DOHH2 (cell line): ENCODE measurements around the gene CEMIP.

Source experiments
- H3F3A ChIP-seq: fragments of 200-600 bp; sonication (generic), shearing (Covaris generic); 2 replicates; pipeline ENCODE4 v1.6.0; 2016; ENCODE audit warnings: antibody characterized with exemption, mild to moderate bottlenecking; ENCODE audit not compliant: control insufficient read depth, insufficient read depth
- H3K27ac ChIP-seq: fragments of 200-600 bp; sonication (generic); 2 replicates; pipeline ENCODE4 v1.5.1; 2014; ENCODE audit warnings: low read depth, mild to moderate bottlenecking, low read length, moderate library complexity
- H3K27me3 ChIP-seq: fragments of 200-600 bp; sonication (generic); 2 replicates; pipeline ENCODE4 v1.6.1; 2014; ENCODE audit warnings: mild to moderate bottlenecking, low read length, mixed read lengths; ENCODE audit not compliant: control insufficient read depth
- H3K36me3 ChIP-seq: fragments of 200-600 bp; sonication (generic); 2 replicates; pipeline ENCODE4 v1.6.1; 2014; ENCODE audit warnings: mild to moderate bottlenecking, low read length, moderate library complexity, mixed read lengths; ENCODE audit not compliant: control insufficient read depth
- H3K4me1 ChIP-seq: fragments of 200-600 bp; sonication (generic); 2 replicates; pipeline ENCODE4 v1.6.1; 2014; ENCODE audit warnings: mild to moderate bottlenecking, low read length, mixed read lengths; ENCODE audit not compliant: control insufficient read depth
- H3K4me2 ChIP-seq: fragments of 200-600 bp; sonication (generic); 2 replicates; pipeline ENCODE4 v1.6.0; 2014; ENCODE audit warnings: mild to moderate bottlenecking, low read length, moderate library complexity
- H3K4me3 ChIP-seq: fragments of 200-600 bp; sonication (generic); 2 replicates; pipeline ENCODE4 v1.5.1; 2014; ENCODE audit warnings: mild to moderate bottlenecking, low read length, mixed read lengths
- H3K79me2 ChIP-seq: fragments of 200-600 bp; sonication (generic); 2 replicates; pipeline ENCODE4 v1.6.1; 2014; ENCODE audit warnings: mild to moderate bottlenecking, low read length, mixed read lengths; ENCODE audit not compliant: control insufficient read depth
- H3K9me2 ChIP-seq: fragments of 200-600 bp; sonication (generic); replicated peaks from 2 replicates; pipeline ENCODE4 v1.6.1; 2014; ENCODE audit warnings: mild to moderate bottlenecking, low read length, mixed read lengths; ENCODE audit not compliant: control insufficient read depth
- H3K9me3 ChIP-seq: fragments of 200-600 bp; sonication (generic); 2 replicates; pipeline ENCODE4 v1.6.1; 2014; ENCODE audit warnings: antibody characterized with exemption, low read length, mixed read lengths; ENCODE audit not compliant: control insufficient read depth, insufficient read depth
- H4K20me1 ChIP-seq: fragments of 200-600 bp; sonication (generic); 2 replicates; pipeline ENCODE4 v1.6.0; 2014; ENCODE audit warnings: low read depth, mild to moderate bottlenecking, antibody characterized with exemption, low read length, moderate library complexity; ENCODE audit not compliant: control insufficient read depth, insufficient read depth
- CTCF ChIP-seq: fragments of 200-600 bp; sonication (generic); IDR thresholded peaks from one replicate; pipeline ENCODE4 v1.5.1; 2014; ENCODE audit warnings: antibody characterized with exemption, mild to moderate bottlenecking, low read depth, low read length; ENCODE audit not compliant: poor library complexity, severe bottlenecking
- EZH2phosphoT487 ChIP-seq: fragments of 200-600 bp; sonication (generic); IDR thresholded peaks from 2 replicates; pipeline ENCODE4 v1.6.1; 2017; ENCODE audit warnings: borderline replicate concordance, mild to moderate bottlenecking, antibody characterized with exemption, low read length, moderate library complexity, mixed read lengths

Gene CEMIP

DNA sequence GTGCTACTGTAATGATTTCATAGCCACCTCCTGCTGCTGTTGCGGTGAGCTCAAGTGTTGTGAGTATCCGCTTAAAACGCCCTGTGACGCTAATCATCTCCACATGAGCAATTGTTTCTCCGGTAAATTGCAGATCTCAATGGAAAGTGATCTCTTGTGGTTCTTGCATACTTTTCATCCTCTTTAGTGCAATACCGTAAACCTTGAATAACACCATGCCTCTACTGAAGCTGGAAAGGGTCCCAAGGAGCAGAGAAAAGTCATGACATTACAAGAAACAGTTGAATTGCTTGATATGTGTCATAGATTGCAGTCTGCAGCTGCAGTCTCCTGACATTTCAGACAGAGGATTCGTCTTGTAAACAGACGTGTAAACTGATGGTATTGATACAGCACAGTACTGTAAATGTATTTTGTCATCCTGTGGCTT, 6.0 kb upstream of the CEMIP start:
- no peak overlapping the region for H3K27ac ChIP-seq
- H4K20me1 ChIP-seq, result no peaks in the 10 kb centered on the region
- H3K9me2 ChIP-seq, result no peaks in the 10 kb centered on the region
- no peak overlapping the region for H3K4me2 ChIP-seq
- H3K4me1 ChIP-seq, result no peaks in the 10 kb centered on the region
- H3K27me3 ChIP-seq, result peaks cover 6% of the 10 kb centered on the region; the same call in 1 of the 2 replicates
- TF ChIP-seq EZH2phosphoT487 (no peak), CTCF (no peak)
- no peaks in the 10 kb centered on the region for H3F3A ChIP-seq
- no peak overlapping the region for H3K4me3 ChIP-seq
- H3K36me3 ChIP-seq, result no peaks in the 10 kb centered on the region
- no peaks in the 10 kb centered on the region for H3K9me3 ChIP-seq
- H3K79me2 ChIP-seq, result no peaks in the 10 kb centered on the region

DNA sequence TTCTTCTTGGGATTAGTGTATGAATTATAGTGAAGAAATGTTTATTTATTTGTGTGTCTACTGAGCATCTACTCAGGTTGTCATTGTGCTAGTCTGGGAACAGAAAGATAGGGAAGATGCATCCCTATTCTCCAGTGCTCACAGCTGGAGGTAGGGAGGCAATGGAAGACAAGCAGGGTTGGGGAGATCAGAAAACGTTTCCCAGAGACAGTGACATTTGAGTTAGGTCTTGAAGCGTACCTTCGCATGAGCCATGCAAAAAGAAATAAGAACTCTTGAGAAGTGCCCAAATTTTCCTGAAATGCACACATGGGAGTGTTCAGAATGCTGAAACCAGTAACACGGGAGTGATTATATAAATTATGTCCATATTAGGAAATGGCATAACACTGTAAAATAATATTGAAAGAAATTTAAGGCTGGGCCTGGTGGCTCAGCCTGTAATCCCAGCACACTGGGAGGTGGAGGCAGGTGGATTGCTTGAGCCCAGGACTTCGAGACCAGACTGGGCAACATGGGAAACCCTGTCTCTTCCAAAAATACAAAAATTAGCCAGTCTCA, 5.3 kb upstream of the CEMIP start:
- Histone ChIP-seq H3K4me3 (no peak overlapping the region), H3K9me2 (no peaks in the 10 kb centered on the region), H4K20me1 (no peaks in the 10 kb centered on the region), H3K79me2 (no peaks in the 10 kb centered on the region), H3K36me3 (no peaks in the 10 kb centered on the region), H3K27me3 (peaks cover 9% of the 10 kb centered on the region; the same call in 1 of the 2 replicates), H3K4me1 (no peaks in the 10 kb centered on the region), H3K9me3 (no peaks in the 10 kb centered on the region), H3F3A (no peaks in the 10 kb centered on the region), H3K4me2 (no peak overlapping the region), H3K27ac (no peak overlapping the region)
- no peak for TF ChIP-seq EZH2phosphoT487
- TF ChIP-seq CTCF, result no peak

GRCh38 chr15:80774486-80774885, 4.7 kb upstream of the CEMIP start:
- H3K4me2 ChIP-seq, result no peak overlapping the region
- H3K36me3 ChIP-seq, result no peaks in the 10 kb centered on the region
- H3K27ac ChIP-seq, result no peak overlapping the region
- TF ChIP-seq CTCF, result no peak
- TF ChIP-seq EZH2phosphoT487, result no peak
- no peaks in the 10 kb centered on the region for H3K79me2 ChIP-seq
- no peaks in the 10 kb centered on the region for H3K4me1 ChIP-seq
- H3F3A ChIP-seq, result no peaks in the 10 kb centered on the region
- H3K9me2 ChIP-seq, result no peaks in the 10 kb centered on the region
- H4K20me1 ChIP-seq, result no peaks in the 10 kb centered on the region
- H3K9me3 ChIP-seq, result no peaks in the 10 kb centered on the region
- H3K4me3 ChIP-seq, result no peak overlapping the region
- peaks cover 9% of the 10 kb centered on the region; the same call in 1 of the 2 replicates for H3K27me3 ChIP-seq
